ACC112 (cell line): ENCODE data around the gene TAF4B.
"Not testable (repeated sequence)": the region's sequence is repeated elsewhere in the genome, so short reads cannot be mapped to it uniquely, and the experiment has no call there.

Source experiments
- H2AFZ ChIP-seq: fragments of 200-600 bp; sonication (generic); one replicate; pipeline ENCODE4 v1.6.0; 2017; ENCODE audit warnings: antibody characterized with exemption, low read length; ENCODE audit not compliant: unreplicated experiment
- H3K27ac ChIP-seq: fragments of 200-600 bp; sonication (generic); 2 replicates; pipeline ENCODE4 v1.5.1; 2014; ENCODE audit warnings: low read depth, mild to moderate bottlenecking, antibody characterized with exemption, low read length, moderate library complexity
- H3K27me3 ChIP-seq: fragments of 200-600 bp; sonication (generic); 2 replicates; pipeline ENCODE4 v1.6.1; 2014; ENCODE audit warnings: mild to moderate bottlenecking, antibody characterized with exemption, low read length, moderate library complexity, mixed read lengths; ENCODE audit not compliant: insufficient read depth
- H3K36me3 ChIP-seq: fragments of 200-600 bp; sonication (generic); 2 replicates; pipeline ENCODE4 v1.6.1; 2016; ENCODE audit warnings: mild to moderate bottlenecking, antibody characterized with exemption, low read length, moderate library complexity, mixed read lengths; ENCODE audit not compliant: insufficient read depth
- H3K4me1 ChIP-seq: fragments of 200-600 bp; sonication (generic); one replicate; pipeline ENCODE4 v1.6.1; 2016; ENCODE audit warnings: low read length, mixed read lengths; ENCODE audit not compliant: insufficient read depth, unreplicated experiment, control insufficient read depth
- H3K4me3 ChIP-seq: fragments of 200-600 bp; sonication (generic); 2 replicates; pipeline ENCODE4 v1.5.1; 2014; ENCODE audit warnings: mild to moderate bottlenecking, low read depth, low read length
- H3K79me2 ChIP-seq: fragments of 200-600 bp; sonication (generic); one replicate; pipeline ENCODE4 v1.6.0; 2016; ENCODE audit warnings: low read length; ENCODE audit not compliant: control insufficient read depth, unreplicated experiment, insufficient read depth

The TAF4B gene

DNA sequence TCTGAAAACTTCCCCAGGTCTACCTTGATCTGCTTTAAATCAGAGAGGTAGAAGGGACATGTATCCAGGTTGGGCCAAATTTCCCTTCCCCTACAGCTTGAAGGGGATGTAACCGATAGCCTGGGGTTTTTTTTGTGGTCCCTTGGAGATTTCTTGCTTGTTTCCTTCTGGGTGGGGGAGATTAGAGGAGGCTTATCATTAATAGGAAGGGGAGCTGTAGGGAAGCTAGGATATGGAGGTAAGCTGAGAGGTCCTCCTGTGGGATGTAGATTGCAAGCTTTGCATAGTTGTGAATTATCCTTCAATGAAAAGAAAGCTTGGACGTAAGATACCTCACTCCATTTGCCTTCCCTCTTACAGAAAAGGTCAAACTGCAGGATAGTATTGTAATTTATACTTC lies 11.1 kb downstream of the TAF4B start:
- H3K4me1 ChIP-seq, H2AFZ ChIP-seq, H3K79me2 ChIP-seq, H3K36me3 ChIP-seq, H3K4me3 ChIP-seq, H3K27me3 ChIP-seq, H3K27ac ChIP-seq: not testable (repeated sequence)

DNA sequence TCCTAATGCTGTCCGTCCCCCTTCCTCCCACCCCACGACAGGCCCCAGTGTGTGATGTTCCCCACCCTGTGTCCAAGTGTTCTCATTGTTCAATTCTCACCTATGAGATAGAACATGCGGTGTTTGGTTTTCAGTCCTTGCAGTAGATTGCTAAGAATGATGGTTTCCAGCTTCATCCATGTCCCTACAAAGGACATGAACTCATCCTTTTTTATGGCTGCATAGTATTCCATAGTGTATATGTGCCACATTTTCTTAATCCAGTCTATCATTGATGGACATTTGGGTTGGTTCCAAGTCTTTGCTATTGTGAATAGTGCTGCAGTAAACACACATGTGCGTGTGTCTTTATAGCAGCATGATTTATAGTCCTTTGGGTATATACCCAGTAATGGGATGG lies 12.5 kb downstream of the TAF4B start:
- not testable (repeated sequence) for H3K79me2 ChIP-seq, H3K27ac ChIP-seq, H3K4me3 ChIP-seq

DNA sequence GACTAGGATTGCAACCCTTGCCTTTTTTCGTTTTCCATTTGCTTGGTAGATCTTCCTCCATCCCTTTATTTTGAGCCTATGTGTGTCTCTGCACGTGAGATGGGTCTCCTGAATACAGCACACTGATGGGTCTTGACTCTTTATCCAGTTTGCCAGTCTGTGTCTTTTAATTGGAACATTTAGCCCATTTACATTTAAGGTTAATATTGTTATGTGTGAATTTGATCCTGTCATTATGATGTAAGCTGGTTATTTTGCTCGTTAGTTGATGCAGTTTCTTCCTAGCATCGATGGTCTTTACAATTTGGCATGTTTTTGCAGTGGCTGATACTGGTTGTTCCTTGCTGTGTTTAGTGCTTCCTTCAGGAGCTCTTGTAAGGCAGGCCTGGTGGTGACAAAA lies 16.1 kb downstream of the TAF4B start:
- not testable (repeated sequence) for H3K4me3 ChIP-seq, H3K27me3 ChIP-seq, H3K79me2 ChIP-seq, H3K27ac ChIP-seq, H3K36me3 ChIP-seq, H2AFZ ChIP-seq, H3K4me1 ChIP-seq

More for the DNA sequence above, 12.5 kb downstream of the TAF4B start:
- H2AFZ ChIP-seq, H3K27me3 ChIP-seq, H3K36me3 ChIP-seq, H3K4me1 ChIP-seq: not testable (repeated sequence)

DNA sequence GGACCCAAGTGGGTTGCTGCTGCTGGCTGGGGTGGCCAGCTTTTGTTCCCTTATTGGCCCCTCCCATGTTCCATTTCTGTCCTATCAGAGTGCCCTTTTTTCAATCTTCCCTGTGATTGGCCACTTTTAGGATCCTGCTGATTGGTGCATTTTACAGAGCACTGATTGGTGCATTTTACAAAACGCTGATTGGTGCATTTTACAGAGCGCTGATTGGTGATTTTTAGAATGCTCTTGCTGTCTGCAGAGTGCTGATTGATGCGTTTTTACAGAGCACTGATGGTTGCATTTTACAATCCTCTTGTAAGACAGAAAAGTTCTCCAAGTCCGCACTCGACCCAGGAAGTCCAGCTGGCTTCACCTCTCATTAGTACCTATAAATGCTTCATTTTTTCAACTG lies 19.2 kb downstream of the TAF4B start:
- not testable (repeated sequence) for H3K4me3 ChIP-seq, H2AFZ ChIP-seq

DNA sequence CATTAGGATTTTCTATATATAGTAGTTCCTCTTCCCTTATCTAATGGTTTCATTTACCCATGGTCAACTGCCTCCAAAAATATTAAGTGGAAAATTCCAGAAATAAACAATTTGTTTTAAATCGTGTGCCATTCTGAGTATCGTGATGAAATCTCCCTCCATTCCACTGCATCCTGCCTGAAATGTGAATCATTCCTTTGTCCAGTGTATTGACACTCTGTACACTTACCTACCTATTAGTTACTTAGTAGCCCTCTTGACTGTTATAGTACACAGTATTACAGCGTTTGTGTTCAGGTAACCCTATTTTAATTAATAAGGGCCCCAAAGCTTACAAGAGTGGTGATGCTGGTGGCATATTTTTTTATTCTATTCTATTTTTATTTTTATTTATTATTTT lies 26.2 kb downstream of the TAF4B start:
- Histone ChIP-seq H3K4me1 (no peaks in the 10 kb centered on the region), H3K79me2 (no peaks in the 10 kb centered on the region), H3K27ac (no peak overlapping the region), H3K36me3 (no peaks in the 10 kb centered on the region), H2AFZ (no peak overlapping the region), H3K4me3 (no peak overlapping the region), H3K27me3 (no peaks in the 10 kb centered on the region)

More for the DNA sequence above, 19.2 kb downstream of the TAF4B start:
- not testable (repeated sequence) for H3K79me2 ChIP-seq, H3K36me3 ChIP-seq, H3K4me1 ChIP-seq, H3K27ac ChIP-seq, H3K27me3 ChIP-seq

DNA sequence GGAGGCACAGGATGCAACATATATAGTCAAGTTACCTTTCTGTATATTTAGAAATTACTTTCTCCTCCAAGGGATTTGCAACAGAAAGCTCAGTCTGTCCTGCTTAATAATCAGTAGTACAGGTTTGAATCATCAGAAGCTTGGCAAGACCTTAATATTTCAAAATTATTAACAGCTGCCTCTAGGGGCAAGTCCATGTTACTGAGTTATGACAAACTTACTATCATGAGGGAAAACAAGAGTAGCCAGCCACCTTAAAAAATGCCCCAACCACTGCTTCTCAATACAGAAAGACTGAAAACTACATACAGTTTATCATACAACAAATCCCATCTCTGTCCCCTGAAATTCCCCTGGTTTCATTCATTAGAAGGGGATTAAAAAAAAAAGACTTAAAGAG lies 28.6 kb downstream of the TAF4B start:
- H3K4me3 ChIP-seq, H3K27ac ChIP-seq, H3K79me2 ChIP-seq: not testable (repeated sequence)

DNA sequence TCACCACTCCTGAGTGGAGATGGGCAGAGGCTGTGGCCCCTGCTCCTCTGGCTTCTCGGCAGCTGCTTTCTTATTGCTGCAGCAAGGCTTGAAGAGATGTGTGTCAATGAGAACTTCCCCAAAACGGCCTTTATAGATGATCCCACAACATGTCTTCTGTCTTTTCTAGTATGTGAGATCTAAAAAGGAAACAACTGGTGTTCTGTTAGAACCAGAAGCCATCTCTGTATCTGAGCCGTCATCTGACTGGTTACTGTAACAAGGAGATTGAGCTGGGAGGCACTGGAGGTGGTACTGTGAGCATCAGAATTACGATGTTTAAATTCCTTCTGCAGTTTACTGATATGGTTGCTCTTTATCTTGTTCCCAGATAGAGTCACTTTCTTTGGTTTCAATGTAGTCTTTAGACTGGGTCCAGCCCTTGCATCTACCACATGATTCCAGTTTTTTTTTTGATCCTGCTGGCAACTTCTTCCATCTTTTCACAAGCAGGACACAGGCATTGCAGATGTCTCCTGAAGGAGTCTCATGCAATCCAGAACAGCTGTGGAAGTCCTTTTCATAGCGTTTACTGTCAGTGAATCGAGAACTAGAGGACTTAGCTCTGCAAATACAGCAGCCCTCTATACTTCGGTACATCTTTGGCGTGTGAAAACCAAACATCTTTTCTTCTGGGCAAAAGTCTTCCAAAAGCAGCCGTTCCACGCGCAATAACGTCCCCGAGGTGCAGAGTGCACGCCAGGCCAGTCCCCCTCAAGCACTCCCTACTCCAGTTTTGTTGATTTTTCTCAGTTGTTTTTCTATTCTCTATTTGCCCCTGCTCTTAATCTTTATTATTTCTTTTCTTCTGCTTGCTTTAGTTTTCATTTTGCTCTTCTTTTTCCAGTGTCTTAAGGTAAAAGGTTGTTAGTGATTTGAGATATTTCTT lies 29.7 kb downstream of the TAF4B start:
- Histone ChIP-seq H3K4me1 (no peaks in the 10 kb centered on the region), H3K27ac (no peak overlapping the region), H2AFZ (no peak overlapping the region), H3K79me2 (peaks cover 2% of the 10 kb centered on the region), H3K36me3 (no peaks in the 10 kb centered on the region), H3K4me3 (no peak overlapping the region), H3K27me3 (no peaks in the 10 kb centered on the region)

More for the DNA sequence above, 28.6 kb downstream of the TAF4B start:
- H3K27me3 ChIP-seq, H2AFZ ChIP-seq, H3K4me1 ChIP-seq, H3K36me3 ChIP-seq: not testable (repeated sequence)

DNA sequence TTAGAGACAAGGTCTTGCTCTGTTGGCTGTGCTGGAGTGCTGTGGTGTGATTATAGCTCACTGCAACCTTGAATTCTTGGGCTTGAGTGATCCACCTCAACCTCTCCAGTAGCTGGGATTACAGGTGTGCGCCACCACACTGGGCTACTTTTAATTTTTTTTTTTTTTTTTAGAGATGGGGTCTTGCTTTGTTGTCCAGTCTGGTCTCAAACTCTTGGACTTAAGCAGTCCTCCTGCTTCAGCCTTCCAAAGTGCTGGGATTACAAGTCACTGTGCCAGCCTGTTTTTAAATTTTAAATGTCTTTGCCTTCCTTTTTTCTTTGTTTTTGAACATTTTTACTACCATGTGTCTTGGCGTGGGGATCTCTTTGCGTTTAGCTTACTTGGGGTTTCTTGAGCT lies 32.5 kb downstream of the TAF4B start:
- H3K27ac ChIP-seq, result no peak overlapping the region
- no peaks in the 10 kb centered on the region for H3K27me3 ChIP-seq
- H3K79me2 ChIP-seq, result peaks cover 2% of the 10 kb centered on the region
- no peaks in the 10 kb centered on the region for H3K4me1 ChIP-seq
- H3K36me3 ChIP-seq, result no peaks in the 10 kb centered on the region
- no peak overlapping the region for H2AFZ ChIP-seq
- H3K4me3 ChIP-seq, result no peak overlapping the region

DNA sequence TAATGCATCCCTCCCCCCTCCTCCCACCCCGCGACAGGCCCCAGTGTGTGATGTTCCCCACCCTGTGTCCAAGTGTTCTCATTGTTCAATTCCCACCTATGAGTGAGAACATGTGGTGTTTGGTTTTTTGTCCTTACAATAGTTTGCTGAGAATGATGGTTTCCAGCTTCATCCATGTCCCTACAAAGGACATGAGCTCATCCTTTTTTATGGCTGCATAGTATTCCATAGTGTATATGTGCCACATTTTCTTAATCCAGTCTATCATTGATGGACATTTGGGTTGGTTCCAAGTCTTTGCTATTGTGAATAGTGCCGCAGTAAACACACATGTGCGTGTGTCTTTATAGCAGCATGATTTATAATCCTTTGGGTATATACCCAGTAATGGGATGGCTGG lies 33.2 kb downstream of the TAF4B start:
- H3K4me3 ChIP-seq, H3K27me3 ChIP-seq, H3K36me3 ChIP-seq, H3K27ac ChIP-seq, H3K4me1 ChIP-seq, H3K79me2 ChIP-seq, H2AFZ ChIP-seq: not testable (repeated sequence)

DNA sequence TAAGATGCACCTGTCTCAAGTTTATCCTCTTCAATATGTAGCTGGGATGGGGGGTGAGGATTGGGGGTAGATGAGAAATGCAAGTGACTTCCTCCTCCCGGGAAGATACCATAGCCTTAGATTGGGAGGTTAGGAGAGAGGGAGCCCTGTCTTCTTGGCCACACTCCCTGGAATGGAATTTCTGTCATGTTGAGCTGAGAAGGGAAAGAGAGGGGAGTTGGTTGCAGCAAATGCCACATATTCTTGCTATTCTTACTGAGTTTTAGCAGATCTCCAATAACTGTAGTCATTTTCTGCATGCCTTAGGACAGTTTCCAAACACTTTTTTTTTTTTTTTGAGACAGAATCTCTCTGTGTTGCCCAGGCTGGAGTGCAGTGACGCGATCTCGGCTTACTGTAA lies 35.9 kb downstream of the TAF4B start:
- Histone ChIP-seq H3K79me2 (peaks cover 2% of the 10 kb centered on the region), H3K4me1 (no peaks in the 10 kb centered on the region), H3K4me3 (no peak overlapping the region), H3K36me3 (no peaks in the 10 kb centered on the region), H2AFZ (no peak overlapping the region), H3K27ac (no peak overlapping the region), H3K27me3 (no peaks in the 10 kb centered on the region)

DNA sequence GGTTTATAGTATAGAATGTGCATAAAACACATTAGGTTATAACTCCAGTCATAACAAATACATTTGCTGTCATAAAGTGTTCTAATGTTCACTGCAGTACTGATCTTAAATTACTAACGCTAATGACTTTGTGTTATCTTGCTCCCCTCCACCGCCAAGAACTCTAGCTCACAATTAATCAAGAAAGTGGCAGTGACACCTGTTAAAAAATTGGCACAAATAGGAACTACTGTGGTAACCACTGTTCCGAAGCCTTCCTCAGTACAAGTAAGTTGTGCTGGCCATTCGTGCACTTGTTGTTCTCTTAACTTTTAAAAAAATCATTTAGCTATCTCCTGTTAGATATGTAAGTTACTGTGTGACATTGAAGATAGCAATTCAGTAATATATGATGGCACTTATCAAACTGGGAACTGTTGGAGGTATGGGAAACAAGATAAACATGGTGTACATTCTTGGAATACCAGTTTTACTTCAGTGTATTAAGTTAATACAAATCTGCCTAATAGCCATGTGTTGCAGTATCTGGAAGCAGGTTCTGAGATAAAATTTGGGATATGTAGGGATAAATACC lies 41.2 kb downstream of the TAF4B start:
- H3K79me2 ChIP-seq, result no peaks in the 10 kb centered on the region
- H3K4me3 ChIP-seq, result no peak overlapping the region
- no peak overlapping the region for H2AFZ ChIP-seq
- no peaks in the 10 kb centered on the region for H3K27me3 ChIP-seq
- H3K36me3 ChIP-seq, result 0 out of 2 replicates have a peak, but pooled peaks cover 3% of the 10 kb centered on the region
- no peaks in the 10 kb centered on the region for H3K4me1 ChIP-seq
- no peak overlapping the region for H3K27ac ChIP-seq
